Uterus (tissue), 4 donors: ENCODE measurements around the gene TNS1. TPM values are rescaled to one million over a fixed set of nuclear protein-coding genes. Genes with fewer than 3 reads are reported as not detected.

Source experiments
- DNase-seq, 2 donors: peaks; one replicate each; pipeline ENCODE4 v3.0.0-alpha.2; 2019 to 2020
- H3K27ac ChIP-seq, 2 donors: fragments of 200-600 bp; sonication (generic); 1 replicate in 1 of 2; 2 replicates in 1 of 2; pipeline ENCODE4 v1.5.1; 2016 to 2018
- H3K27me3 ChIP-seq, 2 donors: fragments of 200-600 bp; sonication (generic); one replicate each; pipeline ENCODE4 v1.5.1; 2018 to 2019; ENCODE audit warnings: control low read depth in 1 of 2
- H3K36me3 ChIP-seq, 2 donors: fragments of 200-600 bp; sonication (generic); one replicate each; pipeline ENCODE4 v1.5.1; 2019; ENCODE audit warnings: control low read depth in 1 of 2
- H3K4me1 ChIP-seq, 2 donors: fragments of 200-600 bp; sonication (generic); one replicate each; pipeline ENCODE4 v1.5.1; 2018 to 2019; ENCODE audit warnings: control low read depth in 1 of 2
- H3K4me3 ChIP-seq, 2 donors: fragments of 200-600 bp; sonication (generic); 1 replicate in 1 of 2; 2 replicates in 1 of 2; pipeline ENCODE4 v1.5.1; 2018 to 2019; ENCODE audit warnings: mild to moderate bottlenecking in 1 of 2
- H3K9me3 ChIP-seq, 2 donors: fragments of 200-600 bp; sonication (generic); one replicate each; pipeline ENCODE4 v1.5.1; 2019; ENCODE audit warnings: control low read depth in 1 of 2
- CTCF ChIP-seq, 4 experiments: fragments of 200-600 bp in 2 of 4; fragments of 450-650 bp in 2 of 4; sonication (generic) in 2 of 4; IDR thresholded peaks; one replicate each; pipeline ENCODE4 v1.5.1; 2016 to 2019; ENCODE audit warnings: antibody characterized with exemption in 4 of 4, mild to moderate bottlenecking in 2 of 4, moderate library complexity in 1 of 4
- POLR2A ChIP-seq, 2 donors: fragments of 450-650 bp; IDR thresholded peaks; one replicate each; pipeline ENCODE4 v1.6.1; 2016; ENCODE audit warnings: antibody characterized with exemption in 2 of 2, mild to moderate bottlenecking in 1 of 2, moderate library complexity in 1 of 2
- intact Hi-C: fragments of 100-400 bp; cut with DNase I; formaldehyde crosslinking; loops from one replicate; pipeline ENCODE4 v1.15.1; 2023; ENCODE audit warnings: low total_unique reads
- total RNA-seq, 4 donors: library from RNA; depleted of rRNA in 3 of 4; stranded (reverse); fragments of >200 nt in 3 of 4; gene quantifications; one replicate each; pipeline versions ENCODE4 v1.1.0 to v1.2.4, GENCODE V29; 2014 to 2023
- donor health status: DM: yes; HTN: yes; CAD: no.

Gene TNS1
- total RNA-seq, 4 donors from 2014 or later = 144 to 1,338 (median 313) TPM

GRCh38 chr2:217875556-217876252 is 127.1 kb downstream of the TNS1 start:
- TF ChIP-seq CTCF (IDR thresholded peaks at IDR 0.05) = no peak
- no peak for TF ChIP-seq POLR2A (IDR thresholded peaks at IDR 0.05)
- Histone ChIP-seq H3K9me3 (no peaks in the 10 kb centered on the region), H3K4me1 (peaks cover 7 to 14% of the 10 kb centered on the region in 2 donors), H3K27ac (peak overlapping the region; percentile 8 to 14), H3K4me3 (no peak overlapping the region), H3K36me3 (no peaks in the 10 kb centered on the region), H3K27me3 (no peaks in the 10 kb centered on the region)
- intact Hi-C loops = no loop called here
- DNase-seq = no peak

GRCh38 chr2:217875138-217875537 is 127.7 kb downstream of the TNS1 start:
- intact Hi-C loops = no loop called here
- Histone ChIP-seq H3K4me1 (peaks cover 11 to 12% of the 10 kb centered on the region in 2 donors), H3K4me3 (no peak overlapping the region), H3K9me3 (no peaks in the 10 kb centered on the region), H3K27ac (no peak overlapping the region), H3K27me3 (no peaks in the 10 kb centered on the region), H3K36me3 (no peaks in the 10 kb centered on the region)
- no peak for DNase-seq
- TF ChIP-seq POLR2A (IDR thresholded peaks at IDR 0.05) (no peak), CTCF (IDR thresholded peaks at IDR 0.05) (no peak)

GRCh38 chr2:217873371-217873770 is 129.4 kb downstream of the TNS1 start:
- no peaks in the 10 kb centered on the region for H3K27me3 ChIP-seq
- no peak for DNase-seq
- H3K27ac ChIP-seq = no peak overlapping the region
- H3K4me3 ChIP-seq = no peak overlapping the region
- no peaks in the 10 kb centered on the region for H3K36me3 ChIP-seq
- intact Hi-C loops = no loop called here
- peaks cover 6 to 14% of the 10 kb centered on the region in 2 donors for H3K4me1 ChIP-seq
- no peaks in the 10 kb centered on the region for H3K9me3 ChIP-seq
- TF ChIP-seq CTCF (IDR thresholded peaks at IDR 0.05) (no peak), POLR2A (IDR thresholded peaks at IDR 0.05) (no peak)

GRCh38 chr2:217872319-217872718 is 130.5 kb downstream of the TNS1 start:
- no peaks in the 10 kb centered on the region for H3K9me3 ChIP-seq
- DNase-seq = no peak
- TF ChIP-seq POLR2A (IDR thresholded peaks at IDR 0.05) (no peak), CTCF (IDR thresholded peaks at IDR 0.05) (peak in 1 of 4 experiments; percentile 11)
- no peaks in the 10 kb centered on the region for H3K36me3 ChIP-seq
- intact Hi-C loops = no loop called here
- H3K4me3 ChIP-seq = no peak overlapping the region
- no peak overlapping the region for H3K27ac ChIP-seq
- peaks cover 6 to 14% of the 10 kb centered on the region in 2 donors for H3K4me1 ChIP-seq
- no peaks in the 10 kb centered on the region for H3K27me3 ChIP-seq

- H3K9me3 ChIP-seq = no peaks in the 10 kb centered on the region
- H3K27ac ChIP-seq = peak overlapping the region; percentile 60 to 70
- TF ChIP-seq POLR2A (IDR thresholded peaks at IDR 0.05) = no peak
- TF ChIP-seq CTCF (IDR thresholded peaks at IDR 0.05) = no peak
- peaks cover 6 to 14% of the 10 kb centered on the region in 2 donors for H3K4me1 ChIP-seq
- no peak overlapping the region for H3K4me3 ChIP-seq
- intact Hi-C loops = no loop called here
- no peak for DNase-seq
- no peaks in the 10 kb centered on the region for H3K36me3 ChIP-seq
- no peaks in the 10 kb centered on the region for H3K27me3 ChIP-seq
Observed at GRCh38 chr2:217870528-217871011, 132.2 kb downstream of the TNS1 start.
